ENCODE results near the gene SPESP1. TPM values are rescaled to one million over a fixed set of nuclear protein-coding genes. Genes with fewer than 3 reads are reported as not detected.

The SPESP1 gene
- total RNA-seq, 1 donor from 2014 or later = 4.0 TPM

DNA sequence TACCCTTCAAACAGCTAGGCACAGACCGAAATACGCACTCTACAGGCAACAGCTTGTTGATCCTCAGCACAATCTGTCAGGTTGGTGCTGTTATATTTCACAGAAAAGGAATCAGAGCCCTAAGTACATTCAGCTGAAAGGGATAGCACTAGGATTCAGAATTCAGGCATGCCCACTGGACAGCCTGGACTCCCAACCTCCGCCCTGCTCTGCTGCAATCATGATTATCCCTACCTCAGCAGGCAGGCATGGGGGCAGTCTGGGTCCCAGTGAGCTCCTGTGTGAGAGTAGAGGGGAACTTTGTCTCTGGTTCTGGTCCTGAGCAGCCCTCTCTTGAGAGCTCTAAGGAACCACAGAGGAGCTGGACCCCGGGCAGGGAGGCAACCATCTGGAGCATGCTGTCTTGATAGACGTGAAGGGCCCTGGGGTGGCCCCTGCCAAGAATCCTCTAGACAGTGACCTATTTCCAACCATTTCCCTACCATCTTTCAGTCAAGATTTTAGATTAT, 60.7 kb downstream of the SPESP1 start:
- DNase-seq (ENCODE audit: low read depth, low spot score) = no peak

DNA sequence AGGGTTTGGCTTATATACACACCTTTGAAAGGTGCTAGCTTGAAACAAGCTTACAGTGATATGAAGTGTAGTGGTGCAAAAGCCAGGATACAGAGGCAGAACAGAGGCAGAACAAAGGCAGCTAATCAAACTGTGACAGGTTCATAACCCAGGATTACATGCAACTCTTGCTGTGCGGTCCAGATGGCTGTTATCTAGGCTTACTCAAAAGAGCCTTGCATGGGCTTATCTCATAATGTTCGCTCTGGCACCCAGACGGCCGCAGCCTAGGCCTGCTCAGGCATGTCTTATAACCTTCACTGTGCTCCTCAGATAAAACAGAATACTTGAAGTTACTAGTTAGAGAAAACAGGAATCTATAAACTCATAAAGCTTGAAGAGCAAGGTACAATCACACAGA, 61.4 kb downstream of the SPESP1 start:
- no peak for DNase-seq (ENCODE audit: low read depth, low spot score)

DNA sequence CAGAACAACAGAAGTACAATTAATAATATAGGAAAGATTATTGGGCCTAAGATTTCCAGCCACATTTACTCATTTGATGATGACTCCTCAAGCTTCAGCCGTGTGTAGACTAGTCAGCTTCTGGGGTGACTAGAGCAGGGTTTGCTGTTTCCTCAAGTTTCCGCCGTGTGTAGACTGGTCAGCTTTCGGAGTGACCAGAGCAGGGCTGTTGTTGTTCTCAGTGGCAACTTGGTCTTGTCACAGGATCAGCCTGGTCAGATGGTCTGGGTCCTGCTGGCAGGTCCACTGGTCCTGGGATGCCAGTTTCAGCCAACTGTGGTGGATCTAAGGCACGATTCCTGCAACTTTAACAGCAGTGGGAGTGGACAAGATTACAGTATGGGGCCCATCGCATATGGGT, 62.4 kb downstream of the SPESP1 start:
- no peak for DNase-seq (ENCODE audit: low read depth, low spot score)

DNA sequence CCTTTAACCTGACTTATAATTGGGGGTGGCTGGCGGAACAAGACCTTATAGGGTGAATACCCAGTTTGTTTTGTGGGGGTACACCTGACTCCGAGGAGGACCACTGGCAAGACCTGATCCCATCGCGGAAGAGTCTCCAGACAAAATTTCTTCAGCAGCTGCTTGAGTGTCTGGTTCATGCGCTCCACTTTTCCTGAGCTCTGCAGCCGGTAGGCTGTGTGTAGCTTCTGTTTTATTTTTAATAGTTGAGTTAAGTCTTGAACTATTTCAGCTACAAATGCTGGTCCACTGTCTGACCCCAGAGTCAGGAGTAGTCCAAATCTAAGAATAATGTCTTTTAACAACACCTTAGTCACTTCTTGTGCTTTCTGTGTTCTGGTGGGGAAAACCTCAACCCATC, 63.0 kb downstream of the SPESP1 start:
- no peak for DNase-seq (ENCODE audit: low read depth, low spot score)

DNA sequence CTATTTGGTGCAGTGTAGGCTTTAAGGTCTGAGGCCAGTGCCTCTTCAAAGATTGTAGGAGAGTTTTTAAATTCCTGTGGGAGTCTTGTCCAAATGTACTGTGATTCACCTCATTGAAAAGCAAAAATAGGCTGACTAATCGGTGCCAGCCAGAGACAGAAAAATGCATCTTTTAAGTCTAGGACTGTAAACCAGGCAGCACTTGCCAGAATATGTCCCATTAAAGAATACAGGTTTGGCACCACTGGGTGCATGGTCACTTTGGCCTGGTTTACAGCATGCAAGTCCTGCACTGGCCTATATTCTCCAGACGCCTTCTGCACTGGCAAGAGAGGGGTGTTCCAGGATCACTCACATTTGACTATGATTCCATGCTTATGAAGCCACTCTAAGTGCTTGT, 63.8 kb downstream of the SPESP1 start:
- DNase-seq (ENCODE audit: low read depth, low spot score) = no peak

DNA sequence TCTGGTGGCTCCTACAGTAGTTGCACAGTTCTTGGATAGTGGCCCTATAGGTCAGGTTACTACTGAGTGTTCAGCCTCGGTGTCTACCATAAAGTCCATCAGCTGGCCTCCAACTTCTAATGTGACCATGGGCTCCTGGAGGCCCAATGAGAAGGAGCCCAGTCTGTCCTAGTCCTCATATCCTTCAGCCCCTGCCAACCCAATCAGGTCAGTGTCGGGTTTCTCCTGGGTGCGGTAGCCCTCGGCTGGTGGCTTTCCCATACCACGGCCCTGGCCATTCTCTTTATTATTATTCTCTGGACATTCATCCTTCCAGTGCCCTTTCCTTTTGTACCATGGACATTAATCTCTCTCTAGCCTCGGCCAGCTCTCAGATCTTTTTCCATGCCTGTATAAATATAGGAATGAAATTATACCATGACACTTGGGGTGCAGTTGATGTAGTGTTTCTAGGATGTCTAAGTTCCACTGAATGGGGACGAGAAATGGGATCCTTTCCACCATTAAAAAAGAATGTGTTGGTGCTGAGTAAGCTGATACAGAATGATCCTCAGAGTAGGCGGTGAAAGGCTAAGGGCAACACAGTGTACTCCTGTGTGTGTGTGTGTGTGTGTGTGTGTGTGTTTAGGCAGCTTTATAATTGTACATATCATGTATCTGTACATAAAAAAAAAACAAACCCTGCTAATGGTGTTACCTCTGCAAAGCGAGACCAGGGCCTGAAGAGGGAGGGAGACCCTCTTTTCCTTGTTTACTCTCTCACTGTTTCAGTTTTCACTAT, 64.8 kb downstream of the SPESP1 start:
- no peak for DNase-seq (ENCODE audit: low read depth, low spot score)

Other genes with a start within 250 kb of the SPESP1 start
- 72.9 and 127 TPM in 2 replicates for gene ANP32A, start 109.6 kb upstream of the SPESP1 start, total RNA-seq
- under 0.01 TPM in 1 of 2 replicates, not detected in the other for gene NOX5, start 84.2 kb downstream of the SPESP1 start, total RNA-seq
- 170 and 193 TPM in 2 replicates for gene GLCE, start 230.1 kb downstream of the SPESP1 start, total RNA-seq